Aortic smooth muscle cell (primary cell): ENCODE data around the gene RSRC1. TPM values are rescaled to one million over a fixed set of nuclear protein-coding genes. Genes with fewer than 3 reads are reported as not detected.

ENCODE experiments used
- total RNA-seq: library from RNA; depleted of rRNA; stranded (reverse); fragments of >200 nt; gene quantifications from 2 replicates; pipeline ENCODE4 v1.2.3, GENCODE V29; 2014

The RSRC1 gene, protein sequence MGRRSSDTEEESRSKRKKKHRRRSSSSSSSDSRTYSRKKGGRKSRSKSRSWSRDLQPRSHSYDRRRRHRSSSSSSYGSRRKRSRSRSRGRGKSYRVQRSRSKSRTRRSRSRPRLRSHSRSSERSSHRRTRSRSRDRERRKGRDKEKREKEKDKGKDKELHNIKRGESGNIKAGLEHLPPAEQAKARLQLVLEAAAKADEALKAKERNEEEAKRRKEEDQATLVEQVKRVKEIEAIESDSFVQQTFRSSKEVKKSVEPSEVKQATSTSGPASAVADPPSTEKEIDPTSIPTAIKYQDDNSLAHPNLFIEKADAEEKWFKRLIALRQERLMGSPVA
- 45.6 and 47.1 TPM in 2 replicates for total RNA-seq

DNA sequence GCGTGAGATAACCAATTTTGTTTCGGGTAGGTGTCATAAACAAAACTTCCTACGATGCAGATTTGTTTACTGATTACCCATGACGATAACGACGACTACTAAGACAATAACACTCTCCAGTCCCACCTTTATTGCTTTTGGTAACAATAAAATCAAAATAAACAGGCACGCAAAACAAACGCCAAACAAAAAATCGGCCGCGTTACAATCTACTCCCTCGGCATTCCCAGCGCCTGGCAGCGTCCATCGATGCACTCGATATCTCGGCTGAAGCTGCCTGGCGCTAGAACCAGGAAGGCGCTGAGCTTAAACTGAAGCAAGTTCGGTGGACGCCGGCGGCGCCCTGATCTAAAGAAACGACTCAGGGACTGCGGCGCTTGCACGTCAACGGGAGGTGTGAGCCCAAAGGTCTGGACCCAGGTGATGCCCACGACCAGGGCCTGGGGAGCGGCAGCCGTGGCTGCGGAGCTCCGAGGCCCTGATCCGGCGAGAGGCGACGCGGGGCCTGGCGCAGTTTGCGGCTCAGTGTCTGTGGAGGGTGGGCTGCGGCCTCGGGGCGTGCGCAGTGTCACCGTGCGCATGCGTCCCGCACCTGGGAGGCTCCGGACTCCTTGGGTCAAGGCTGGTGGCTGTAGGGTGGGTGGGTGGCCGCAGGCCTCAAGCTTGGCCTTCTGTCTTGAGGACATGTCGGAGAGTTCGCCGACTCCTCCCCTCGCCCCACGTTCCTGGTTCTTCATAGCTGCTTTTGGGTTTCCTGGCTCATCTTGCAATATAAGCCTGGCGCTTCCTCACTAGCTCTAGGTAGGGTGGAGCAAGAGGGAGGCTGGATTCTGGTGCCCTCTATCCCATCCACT lies at the start of gene RSRC1:
Gene RSRC1, plus strand, starts transcription at position 286 of the 854 bp plus-strand sequence. CDS start 12,016 bp downstream, outside the sequence.

DNA sequence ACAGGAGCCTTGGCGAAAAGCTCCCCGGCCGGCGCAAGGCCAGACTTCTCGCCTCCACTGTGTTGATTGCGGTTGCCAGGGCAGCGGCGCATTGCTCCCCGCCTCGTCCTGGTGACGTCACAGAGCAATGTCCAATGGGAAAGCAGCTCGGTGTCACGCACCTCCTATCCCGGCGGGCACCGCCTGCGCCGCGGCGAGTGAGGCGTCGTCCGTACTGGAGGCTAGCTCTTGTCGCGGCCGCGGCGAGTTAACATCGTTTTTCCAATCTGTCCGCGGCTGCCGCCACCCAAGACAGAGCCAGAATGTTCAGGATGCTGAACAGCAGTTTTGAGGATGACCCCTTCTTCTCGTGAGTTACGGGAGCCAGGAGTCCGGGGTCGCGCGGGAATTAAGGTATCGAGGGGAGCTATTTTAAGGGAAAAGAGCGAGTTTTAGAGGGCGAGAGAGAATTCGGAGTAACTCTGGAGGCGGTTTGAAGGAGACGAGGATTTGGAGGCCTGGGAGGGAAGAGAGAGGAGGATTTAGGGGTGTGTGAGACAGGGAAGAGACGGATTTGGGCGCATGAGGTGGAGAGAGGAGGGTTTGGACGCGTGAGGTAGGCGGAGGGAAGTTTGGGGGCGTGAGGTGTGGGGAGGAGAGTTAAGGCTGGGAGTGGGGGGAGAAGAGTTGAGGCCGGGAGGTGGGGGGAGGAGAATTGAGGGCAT lies 461.3 kb downstream of the RSRC1 start, which contains the start of gene MLF1:
Gene MLF1, plus strand, starts transcription at position 196 of the 704 bp plus-strand sequence. Its CDS starts 107 bp downstream, at position 303.

Other genes with a start within 250 kb of the RSRC1 start
- 0.31 and 0.40 TPM in 2 replicates for gene SHOX2, start 3.7 kb upstream of the RSRC1 start, total RNA-seq